COLO668 (cell line): Measurements from ENCODE around the gene BANK1.

Experiments used
- DNase-seq: peaks from one replicate; lab custom pipeline; 2025; ENCODE audit not compliant: unreplicated experiment; lab: John Stamatoyannopoulos, UW

The BANK1 gene

GRCh38 chr4:102105983-102106382 is 315.5 kb downstream of the BANK1 start:
- no peak for DNase-seq

DNA sequence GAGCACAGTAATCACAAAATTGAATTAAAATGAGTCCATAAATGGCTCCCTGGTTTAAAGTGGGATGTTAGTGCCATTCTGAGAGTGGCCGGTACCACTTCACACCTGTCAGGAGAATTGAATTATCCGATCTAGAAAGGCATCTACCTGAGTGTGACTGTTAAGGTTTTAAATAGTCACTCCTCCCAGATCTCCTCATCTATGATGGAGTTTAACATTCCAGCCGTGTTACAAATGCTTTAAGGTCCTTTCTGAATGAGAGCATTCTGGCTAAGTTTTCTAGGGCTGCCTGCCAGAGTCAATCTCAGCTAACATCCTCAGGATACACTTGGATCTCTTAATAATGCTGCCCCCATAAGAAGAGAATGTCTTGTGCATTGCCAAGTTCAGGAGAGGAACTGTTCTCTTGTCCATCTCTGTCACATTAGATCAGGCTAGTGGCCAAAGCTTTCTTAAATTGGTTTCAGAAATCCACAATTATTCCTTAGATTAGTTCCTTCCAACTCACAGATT is 323.6 kb downstream of the BANK1 start:
- DNase-seq, result no peak

DNA sequence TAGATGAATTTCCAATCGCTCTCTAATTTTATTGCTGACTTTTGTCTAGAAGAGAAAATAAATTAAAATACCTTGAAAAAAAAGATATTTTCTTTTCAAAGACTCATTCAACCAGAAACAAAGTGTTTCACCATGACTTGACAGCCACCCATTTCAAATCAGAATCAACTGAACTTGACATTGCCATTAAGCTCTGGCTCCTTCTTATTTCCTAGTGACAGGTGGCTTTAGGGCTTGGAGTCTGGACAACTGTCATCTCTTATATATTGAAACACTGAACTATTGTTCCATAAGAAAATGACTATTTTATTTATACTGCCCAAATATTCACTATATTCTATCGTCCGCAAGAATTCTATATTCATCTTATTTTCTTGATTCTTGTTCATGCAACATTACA is 325.6 kb downstream of the BANK1 start:
- DNase-seq, result no peak

DNA sequence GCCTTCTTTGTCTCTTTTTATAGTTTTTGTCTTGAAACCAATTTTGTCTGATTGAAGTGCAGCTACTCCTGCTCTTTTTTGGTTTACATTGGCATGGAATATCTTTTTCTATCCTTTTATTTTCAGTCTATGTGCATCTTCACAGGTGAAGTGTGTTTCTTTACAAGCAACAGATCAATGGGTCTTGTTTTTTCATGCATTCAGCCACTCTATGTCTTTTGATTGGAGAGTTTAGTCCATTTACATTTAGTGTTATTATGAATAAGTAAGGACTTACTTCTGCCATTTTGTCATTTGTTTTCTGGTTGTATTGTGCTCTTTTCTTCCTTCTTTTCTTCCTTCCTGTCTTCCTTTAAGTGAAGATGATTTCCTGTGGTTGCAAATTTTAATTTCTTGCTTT is 330.3 kb downstream of the BANK1 start:
- no peak for DNase-seq
